Progenitor cell of endocrine pancreas (in vitro differentiated cells): ENCODE data around the gene STOML1. TPM values are rescaled to one million over a fixed set of nuclear protein-coding genes. Genes with fewer than 3 reads are reported as not detected.

Experiments used
- DNase-seq: peaks from one replicate; pipeline ENCODE4 v3.0.0; 2021; ENCODE audit warnings: low spot score; ENCODE audit not compliant: unreplicated experiment
- H3K27ac Mint-ChIP-seq: 2 replicates; pipeline ENCODE4 v1.8.0; 2021; ENCODE audit warnings: mild to moderate bottlenecking, moderate library complexity, mixed read lengths
- H3K27me3 Mint-ChIP-seq: 2 replicates; pipeline ENCODE4 v1.8.0; 2021; ENCODE audit warnings: mixed read lengths
- H3K36me3 Mint-ChIP-seq: 2 replicates; pipeline ENCODE4 v1.8.0; 2022; ENCODE audit warnings: mixed read lengths; ENCODE audit not compliant: insufficient read depth
- H3K4me1 Mint-ChIP-seq: 2 replicates; pipeline ENCODE4 v1.8.0; 2021; ENCODE audit warnings: low read depth, mixed read lengths
- H3K4me3 Mint-ChIP-seq: 2 replicates; pipeline ENCODE4 v1.8.0; 2021; ENCODE audit warnings: low read depth, mild to moderate bottlenecking, moderate library complexity, mixed read lengths
- H3K9me3 Mint-ChIP-seq: 2 replicates; pipeline ENCODE4 v1.8.0; 2021; ENCODE audit warnings: low read depth, mixed read lengths
- CTCF ChIP-seq: fragments of 200-600 bp; sonication (generic); IDR thresholded peaks from one replicate; pipeline ENCODE4 v1.5.0; 2021; ENCODE audit warnings: antibody characterized with exemption, mild to moderate bottlenecking; ENCODE audit not compliant: unreplicated experiment
- long read RNA-seq: library from polyadenylated mRNA; unstranded; transcript quantifications from one replicate; pipeline ENCODE4 v2.0.0, GENCODE V29; 2020
- total RNA-seq: library from RNA; stranded (reverse); gene quantifications from 2 replicates; pipeline ENCODE4 v1.2.1, GENCODE V29; 2021

Gene STOML1
- 8.0 and 8.7 TPM in 2 replicates for total RNA-seq
- long read RNA-seq, full-length matches to known transcripts, result 6 of 13 reads
- long read RNA-seq, partial matches to known transcripts, result 1 of 13 reads
- long read RNA-seq, other reads (novel, unspliced or antisense), result 6 of 13 reads

- peak; percentile 93 for TF ChIP-seq CTCF
- peak within 1 kb of the TSS; percentile 80 for H3K4me3 Mint-ChIP-seq
- H3K27ac Mint-ChIP-seq, result no peak within 1 kb of the TSS
These were observed at the start of gene STOML1 for GRCh38 chr15:73991726-73992593. Gene STOML1 (minus strand): TSS chr15:73992295. CDS start chr15:73992223, 72 bp downstream.

DNA sequence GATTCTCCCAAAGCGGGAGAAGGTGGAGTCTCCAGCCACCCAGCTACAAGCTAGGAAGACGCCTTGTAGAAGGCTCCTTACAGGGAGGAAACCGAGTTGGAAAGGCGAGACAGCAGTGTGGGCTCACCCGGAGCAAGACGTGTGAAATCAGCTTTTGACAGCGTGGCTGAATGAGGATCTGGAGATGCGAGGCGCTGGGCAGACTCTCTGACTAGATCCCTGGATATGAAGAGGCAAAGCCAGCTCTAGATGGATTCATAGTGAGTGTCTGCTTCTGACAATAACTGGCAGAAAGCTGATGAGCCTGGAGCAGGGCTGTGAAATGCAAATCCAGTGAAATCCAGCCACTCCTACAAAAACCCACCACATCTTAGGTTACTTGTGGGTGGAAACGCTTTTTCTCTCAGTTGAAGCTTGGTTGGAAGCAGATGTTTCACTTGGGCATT is 49.2 kb upstream of the STOML1 start:
- Mint-ChIP-seq H3K4me3 (no peak overlapping the region), H3K27me3 (no peaks in the 10 kb centered on the region), H3K9me3 (no peaks in the 10 kb centered on the region), H3K27ac (no peak overlapping the region), H3K36me3 (peaks cover 2% of the 10 kb centered on the region), H3K4me1 (no peaks in the 10 kb centered on the region)
- DNase-seq, result no peak
- TF ChIP-seq CTCF, result no peak

More at GRCh38 chr15:73991726-73992593, at the start of gene STOML1:
- no peaks in the 10 kb centered on the region for H3K27me3 Mint-ChIP-seq
- peak; percentile 95 for DNase-seq
- H3K9me3 Mint-ChIP-seq, result no peaks in the 10 kb centered on the region
- H3K4me1 Mint-ChIP-seq, result peaks cover 16% of the 10 kb centered on the region
- no peaks in the 10 kb centered on the region for H3K36me3 Mint-ChIP-seq

DNA sequence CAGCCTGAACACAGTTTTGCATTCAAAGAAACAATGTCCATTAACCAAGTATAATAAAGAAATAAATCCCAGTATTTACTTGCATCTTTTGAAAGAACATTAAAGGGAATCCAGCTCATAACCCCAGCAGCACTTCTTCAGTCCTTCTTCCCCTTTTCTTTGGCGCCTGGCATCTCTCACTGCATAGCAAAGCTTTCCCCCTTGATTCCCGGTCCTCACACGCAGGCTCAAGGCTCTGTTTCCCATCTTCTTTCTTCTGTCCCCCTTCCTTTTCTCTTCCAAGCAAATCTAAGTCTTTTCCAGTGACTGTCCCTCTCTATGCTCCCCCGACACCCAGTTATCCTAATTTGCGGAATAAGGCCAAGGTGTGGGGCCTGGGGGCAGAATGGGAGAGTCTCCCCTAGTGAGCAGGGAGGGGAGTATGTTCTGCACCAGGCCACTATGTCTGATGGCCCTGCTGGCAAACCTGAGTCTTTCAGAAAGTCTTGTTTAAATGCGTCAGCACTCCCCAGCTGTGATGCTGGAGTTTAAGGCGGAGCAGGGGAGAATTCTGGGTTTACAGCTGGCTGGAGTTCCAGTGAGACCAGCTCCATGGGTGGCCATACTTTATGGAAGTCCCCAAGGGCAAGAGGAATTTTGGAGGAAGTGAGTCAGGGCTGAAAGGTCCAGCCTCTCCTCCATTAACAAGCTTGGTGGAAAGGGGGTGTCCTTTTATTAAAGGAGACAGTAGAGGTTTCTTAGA is 48.2 kb upstream of the STOML1 start:
- Mint-ChIP-seq H3K36me3 (peaks cover 2% of the 10 kb centered on the region), H3K27ac (no peak overlapping the region), H3K9me3 (no peaks in the 10 kb centered on the region), H3K27me3 (no peaks in the 10 kb centered on the region), H3K4me3 (no peak overlapping the region), H3K4me1 (no peaks in the 10 kb centered on the region)
- no peak for TF ChIP-seq CTCF
- DNase-seq, result no peak

GRCh38 chr15:74039656-74040010 is 47.5 kb upstream of the STOML1 start:
- DNase-seq, result no peak
- Mint-ChIP-seq H3K27ac (no peak overlapping the region), H3K27me3 (no peaks in the 10 kb centered on the region), H3K4me3 (no peak overlapping the region), H3K36me3 (peaks cover 2% of the 10 kb centered on the region), H3K9me3 (no peaks in the 10 kb centered on the region), H3K4me1 (no peaks in the 10 kb centered on the region)
- no peak for TF ChIP-seq CTCF
